Panc1 (cell line): ENCODE results near the gene MPRIP. TPM values are rescaled to one million over a fixed set of nuclear protein-coding genes. Genes with fewer than 3 reads are reported as not detected.
"Not testable (repeated sequence)": the region's sequence is repeated elsewhere in the genome, so short reads cannot be mapped to it uniquely, and the experiment has no call there.

ENCODE experiments used
- ATAC-seq: fragments of 200-7000 bp; cut with Tn5 transposase; 2 replicates; pipeline ENCODE4 v1.9.1; 2020; ENCODE audit warnings: mild to moderate bottlenecking, moderate library complexity
- BruUV-seq: library from RNA; stranded (reverse); fragments of 400-500 nt; replicated peaks from 2 replicates; lab custom pipeline; 2021; lab: Mats Ljungman, UMichigan
- CTCF ChIA-PET: fragments of 300-600 bp; sonication (Branson Sonifier 250); formaldehyde crosslinking; loops from one replicate; lab custom pipeline; 2022; ENCODE audit warnings: antibody characterized with exemption; lab: Charles Lee
- POLR2A ChIA-PET: fragments of 300-600 bp; sonication (Branson Sonifier 250); formaldehyde crosslinking; loops from one replicate; lab custom pipeline; 2022; ENCODE audit warnings: antibody characterized with exemption; lab: Charles Lee
- DNase-seq: peaks from one replicate; pipeline ENCODE4 v3.0.0-alpha.2; 2010; ENCODE audit warnings: low read depth, low spot score
- H3K27ac ChIP-seq: 2 replicates; pipeline ENCODE4 v1.5.1; 2011; ENCODE audit warnings: mild to moderate bottlenecking, low read length, inconsistent platforms
- H3K27me3 ChIP-seq: fragments of 200-500 bp; sonication (Bioruptor generic); 2 replicates; pipeline ENCODE4 v1.6.0; 2014; ENCODE audit warnings: low read length, inconsistent platforms; ENCODE audit not compliant: control insufficient read depth, insufficient read depth
- H3K36me3 ChIP-seq: fragments of 200-500 bp; sonication (Bioruptor generic); 2 replicates; pipeline ENCODE4 v1.5.1; 2014; ENCODE audit warnings: inconsistent platforms, mild to moderate bottlenecking, low read length, moderate library complexity; ENCODE audit not compliant: control insufficient read depth, insufficient read depth
- H3K4me1 ChIP-seq: 2 replicates; pipeline ENCODE4 v1.5.1; 2011; ENCODE audit warnings: inconsistent platforms, mild to moderate bottlenecking, low read length, moderate library complexity; ENCODE audit not compliant: control insufficient read depth, insufficient read depth
- H3K4me3 ChIP-seq, 2 experiments: 2 replicates each; pipeline ENCODE4 v1.5.1; 2011 to 2012; ENCODE audit warnings: low read depth in 2 of 2, low read length in 2 of 2, mild to moderate bottlenecking in 2 of 2, inconsistent platforms in 1 of 2, moderate library complexity in 1 of 2
- H3K9me3 ChIP-seq: fragments of 200-500 bp; sonication (Bioruptor generic); 2 replicates; pipeline ENCODE4 v1.5.1; 2014; ENCODE audit warnings: low read depth, mild to moderate bottlenecking, inconsistent platforms, low read length, moderate library complexity; ENCODE audit not compliant: control insufficient read depth, insufficient read depth
- POLR2AphosphoS5 ChIP-seq: IDR thresholded peaks from 2 replicates; pipeline ENCODE4 v1.6.1; 2012; ENCODE audit warnings: mild to moderate bottlenecking, low read depth, low read length, moderate library complexity
- SIN3A ChIP-seq: IDR thresholded peaks from 2 replicates; pipeline ENCODE4 v1.6.1; 2012; ENCODE audit warnings: low read depth, mild to moderate bottlenecking, low read length, moderate library complexity, borderline replicate concordance; ENCODE audit not compliant: insufficient read depth
- TCF7L2 ChIP-seq: IDR thresholded peaks from 2 replicates; pipeline ENCODE4 v1.6.1; 2011; ENCODE audit warnings: mild to moderate bottlenecking, low read depth, low read length, inconsistent platforms
- in situ Hi-C: cut with HindIII; loops from 2 replicates; pipeline ENCODE4 v1.10.0; 2016; ENCODE audit warnings: low sequenced_read_pairs, low pct_unique_long_range_greater_than_20kb
- intact Hi-C: fragments of 100-400 bp; cut with micrococcal nuclease; formaldehyde crosslinking; loops from one replicate; pipeline ENCODE4 v1.10.0; 2022; ENCODE audit not compliant: unreplicated experiment
- total RNA-seq: library from RNA; stranded (reverse); gene quantifications from one replicate; pipeline ENCODE4 v1.2.1, GENCODE V29; 2021; ENCODE audit not compliant: unreplicated experiment
- TF ChIP-seq, protein P1 (sequence below): fragments of 450-650 bp; IDR thresholded peaks from 2 replicates; pipeline ENCODE4 v1.5.1; 2017; ENCODE audit warnings: mild to moderate bottlenecking
- TF ChIP-seq, protein P2 (sequence below), 2 experiments: IDR thresholded peaks; 2 replicates each; pipeline ENCODE4 v1.6.1; 2011 to 2012; ENCODE audit warnings: low read depth in 2 of 2, control low read depth in 1 of 2, low read length in 1 of 2, mild to moderate bottlenecking in 1 of 2, moderate library complexity in 1 of 2; ENCODE audit not compliant: insufficient read depth in 1 of 2

MPRIP gene
- total RNA-seq, 1 experiment from 2014 or later = 155 TPM

DNA sequence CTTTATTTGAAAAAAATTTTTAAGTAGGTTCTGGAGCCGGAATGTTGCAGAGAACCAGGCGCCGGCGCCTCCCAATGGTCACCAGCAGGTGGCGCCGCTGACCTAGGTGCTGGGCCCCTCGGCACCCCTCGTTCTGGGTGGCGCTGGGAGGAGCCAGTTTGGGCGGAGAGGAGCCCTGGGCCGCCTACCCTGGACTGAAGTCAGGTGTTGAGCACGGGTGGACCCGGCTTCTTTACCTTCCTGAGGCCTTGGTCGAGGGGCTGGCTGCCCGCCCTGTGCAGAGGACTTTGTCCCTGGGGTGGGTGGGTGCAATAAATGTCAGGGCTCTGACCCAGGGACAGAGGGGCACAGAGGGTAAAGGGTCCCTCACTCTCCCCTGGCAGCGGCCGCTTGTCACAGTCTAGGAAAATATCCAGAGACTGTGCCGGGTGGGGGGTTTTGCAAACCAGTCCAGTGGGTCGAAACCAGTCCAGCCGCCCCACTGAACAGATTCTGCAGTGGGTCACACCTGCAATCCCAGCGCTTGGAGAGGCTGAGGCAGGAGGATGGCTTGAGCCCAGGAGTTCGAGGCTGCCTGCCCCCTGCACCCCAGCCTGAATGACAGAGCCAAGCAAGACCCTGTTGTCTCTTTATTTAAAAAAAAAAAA lies 40.3 kb upstream of the MPRIP start:
- no TSS peak for BruUV-seq
- no peaks in the 10 kb centered on the region for H3K27me3 ChIP-seq
- CTCF ChIA-PET = no interaction called here
- peak; percentile 93 for ATAC-seq
- H3K27ac ChIP-seq = no peak overlapping the region
- in situ Hi-C loops (no loop called here), intact Hi-C loops (loop anchor here (10.0 kb wide), 1 partner anchor 143 kb away; no protein-coding TSS in a partner anchor)
- no peaks in the 10 kb centered on the region for H3K4me1 ChIP-seq
- DNase-seq = no peak
- POLR2A ChIA-PET = interaction anchor here (0.6 kb wide), 1 partner anchor 57 kb away, joined by 3 read pairs; no protein-coding TSS in a partner anchor
- no peaks in the 10 kb centered on the region for H3K36me3 ChIP-seq
- TF ChIP-seq, protein P1, sequence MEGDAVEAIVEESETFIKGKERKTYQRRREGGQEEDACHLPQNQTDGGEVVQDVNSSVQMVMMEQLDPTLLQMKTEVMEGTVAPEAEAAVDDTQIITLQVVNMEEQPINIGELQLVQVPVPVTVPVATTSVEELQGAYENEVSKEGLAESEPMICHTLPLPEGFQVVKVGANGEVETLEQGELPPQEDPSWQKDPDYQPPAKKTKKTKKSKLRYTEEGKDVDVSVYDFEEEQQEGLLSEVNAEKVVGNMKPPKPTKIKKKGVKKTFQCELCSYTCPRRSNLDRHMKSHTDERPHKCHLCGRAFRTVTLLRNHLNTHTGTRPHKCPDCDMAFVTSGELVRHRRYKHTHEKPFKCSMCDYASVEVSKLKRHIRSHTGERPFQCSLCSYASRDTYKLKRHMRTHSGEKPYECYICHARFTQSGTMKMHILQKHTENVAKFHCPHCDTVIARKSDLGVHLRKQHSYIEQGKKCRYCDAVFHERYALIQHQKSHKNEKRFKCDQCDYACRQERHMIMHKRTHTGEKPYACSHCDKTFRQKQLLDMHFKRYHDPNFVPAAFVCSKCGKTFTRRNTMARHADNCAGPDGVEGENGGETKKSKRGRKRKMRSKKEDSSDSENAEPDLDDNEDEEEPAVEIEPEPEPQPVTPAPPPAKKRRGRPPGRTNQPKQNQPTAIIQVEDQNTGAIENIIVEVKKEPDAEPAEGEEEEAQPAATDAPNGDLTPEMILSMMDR = peak; percentile 98
- no peak for TF ChIP-seq POLR2AphosphoS5
- H3K4me3 ChIP-seq = no peak overlapping the region
- H3K9me3 ChIP-seq = no peaks in the 10 kb centered on the region

DNA sequence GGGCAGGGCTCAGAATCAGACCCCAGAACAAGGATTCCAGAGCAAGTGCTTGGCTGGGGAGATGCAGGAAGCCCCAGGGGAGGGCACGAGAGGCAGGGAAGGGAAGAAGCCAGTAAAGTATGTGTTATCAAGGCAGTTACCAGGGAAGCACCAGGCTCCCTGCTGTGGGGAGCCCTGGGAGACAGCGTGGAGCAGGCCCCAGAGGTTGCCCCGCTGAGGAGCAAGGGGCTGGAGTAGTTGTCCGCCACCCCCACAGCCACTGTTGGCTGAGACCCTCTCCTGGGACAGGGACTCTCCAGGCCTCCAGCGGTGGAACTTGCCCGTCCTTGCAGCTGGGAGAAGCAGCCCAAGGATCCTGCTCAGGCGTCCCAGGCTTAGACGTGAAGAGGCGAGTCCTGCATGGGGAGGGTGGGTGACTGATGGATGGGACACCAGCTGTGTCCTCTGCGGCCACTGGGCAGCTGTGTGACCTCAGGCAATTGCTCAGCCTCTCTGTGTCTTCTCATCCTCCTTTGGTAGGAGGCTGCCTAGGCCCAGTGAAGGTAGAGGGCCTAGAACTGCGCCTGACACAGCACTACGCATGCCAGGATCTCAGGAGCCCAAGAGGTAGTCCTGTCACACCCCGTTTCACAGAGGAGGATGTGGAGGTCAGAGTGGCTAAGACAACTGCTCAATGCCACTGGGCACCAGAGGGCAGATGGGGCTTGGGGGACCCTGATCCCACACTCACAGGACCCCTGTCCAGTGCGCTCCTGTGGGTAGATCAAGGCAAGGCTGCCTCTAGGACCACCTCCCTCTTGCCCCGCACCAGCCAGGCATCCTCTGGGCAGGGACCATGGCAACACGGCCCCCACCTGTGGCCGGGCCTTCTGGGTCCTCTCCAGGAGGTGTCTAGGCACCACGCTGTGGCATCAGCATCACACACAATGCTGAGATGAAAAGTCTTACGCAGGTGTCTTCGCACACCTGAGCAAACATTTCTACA lies 39.2 kb upstream of the MPRIP start:
- CTCF ChIA-PET, H3K27ac ChIP-seq, in situ Hi-C loops, H3K27me3 ChIP-seq, H3K36me3 ChIP-seq, BruUV-seq, DNase-seq, H3K4me3 ChIP-seq, H3K9me3 ChIP-seq, H3K4me1 ChIP-seq: not testable (repeated sequence)
- 0 out of 2 replicates have a peak, but pooled peaks have one; percentile 13 for ATAC-seq
- intact Hi-C loops = loop anchor here (10.0 kb wide), 1 partner anchor 142 kb away; no protein-coding TSS in a partner anchor
- POLR2A ChIA-PET = interaction anchor here (0.6 kb wide), 1 partner anchor 56 kb away, joined by 3 read pairs; no protein-coding TSS in a partner anchor

DNA sequence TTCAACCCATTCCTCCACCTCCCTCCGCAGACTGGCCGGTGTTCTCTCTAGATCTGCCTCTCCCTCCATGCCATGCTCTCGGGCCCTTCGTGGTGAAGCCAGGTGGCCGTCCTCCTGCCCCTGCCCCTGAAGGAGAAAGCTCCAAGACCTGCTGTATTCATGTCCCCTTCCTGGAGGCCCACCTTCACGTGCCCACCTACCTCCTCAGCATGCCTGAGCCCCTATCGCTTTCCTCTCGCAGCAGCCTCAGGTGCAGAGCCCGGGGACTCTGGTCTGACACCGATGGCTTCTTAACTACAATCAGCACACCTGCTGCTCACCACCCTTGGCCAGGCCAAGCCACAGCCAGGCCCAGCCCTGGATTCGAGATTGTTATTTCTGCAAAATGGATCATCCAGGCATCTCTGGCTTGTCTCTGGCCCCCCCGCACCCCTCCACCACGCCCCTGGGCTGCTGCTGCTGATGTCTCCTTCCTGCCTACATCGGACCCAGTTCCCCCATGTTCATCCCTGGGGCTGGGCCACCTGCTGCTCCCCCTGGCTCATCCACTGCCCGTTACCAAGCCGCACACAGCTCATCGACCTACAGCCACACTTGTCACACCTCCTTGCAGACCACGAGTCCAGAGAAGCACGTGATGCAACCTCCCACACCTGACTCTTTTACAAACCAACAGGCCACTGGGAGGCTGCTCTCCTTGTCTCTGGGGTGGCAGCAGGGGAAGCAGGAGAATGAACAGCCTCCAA lies 37.8 kb upstream of the MPRIP start:
- in situ Hi-C loops (no loop called here), intact Hi-C loops (loop anchor here (10.0 kb wide), 1 partner anchor 140 kb away; no protein-coding TSS in a partner anchor)
- no peak for DNase-seq
- Histone ChIP-seq H3K4me3 (no peak overlapping the region), H3K27ac (no peak overlapping the region), H3K36me3 (no peaks in the 10 kb centered on the region), H3K4me1 (no peaks in the 10 kb centered on the region), H3K27me3 (no peaks in the 10 kb centered on the region), H3K9me3 (no peaks in the 10 kb centered on the region)
- TF ChIP-seq SIN3A (no peak), POLR2AphosphoS5 (no peak), TCF7L2 (no peak)
- TF ChIP-seq, protein P1 = no peak
- TF ChIP-seq, protein P2, sequence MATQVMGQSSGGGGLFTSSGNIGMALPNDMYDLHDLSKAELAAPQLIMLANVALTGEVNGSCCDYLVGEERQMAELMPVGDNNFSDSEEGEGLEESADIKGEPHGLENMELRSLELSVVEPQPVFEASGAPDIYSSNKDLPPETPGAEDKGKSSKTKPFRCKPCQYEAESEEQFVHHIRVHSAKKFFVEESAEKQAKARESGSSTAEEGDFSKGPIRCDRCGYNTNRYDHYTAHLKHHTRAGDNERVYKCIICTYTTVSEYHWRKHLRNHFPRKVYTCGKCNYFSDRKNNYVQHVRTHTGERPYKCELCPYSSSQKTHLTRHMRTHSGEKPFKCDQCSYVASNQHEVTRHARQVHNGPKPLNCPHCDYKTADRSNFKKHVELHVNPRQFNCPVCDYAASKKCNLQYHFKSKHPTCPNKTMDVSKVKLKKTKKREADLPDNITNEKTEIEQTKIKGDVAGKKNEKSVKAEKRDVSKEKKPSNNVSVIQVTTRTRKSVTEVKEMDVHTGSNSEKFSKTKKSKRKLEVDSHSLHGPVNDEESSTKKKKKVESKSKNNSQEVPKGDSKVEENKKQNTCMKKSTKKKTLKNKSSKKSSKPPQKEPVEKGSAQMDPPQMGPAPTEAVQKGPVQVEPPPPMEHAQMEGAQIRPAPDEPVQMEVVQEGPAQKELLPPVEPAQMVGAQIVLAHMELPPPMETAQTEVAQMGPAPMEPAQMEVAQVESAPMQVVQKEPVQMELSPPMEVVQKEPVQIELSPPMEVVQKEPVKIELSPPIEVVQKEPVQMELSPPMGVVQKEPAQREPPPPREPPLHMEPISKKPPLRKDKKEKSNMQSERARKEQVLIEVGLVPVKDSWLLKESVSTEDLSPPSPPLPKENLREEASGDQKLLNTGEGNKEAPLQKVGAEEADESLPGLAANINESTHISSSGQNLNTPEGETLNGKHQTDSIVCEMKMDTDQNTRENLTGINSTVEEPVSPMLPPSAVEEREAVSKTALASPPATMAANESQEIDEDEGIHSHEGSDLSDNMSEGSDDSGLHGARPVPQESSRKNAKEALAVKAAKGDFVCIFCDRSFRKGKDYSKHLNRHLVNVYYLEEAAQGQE (IDR thresholded peaks at IDR 0.05; ENCODE audit: insufficient read depth in 1 of 2, low read depth in 2 of 2, low read length in 1 of 2) = no peak
- CTCF ChIA-PET = no interaction called here
- no peak for ATAC-seq
- POLR2A ChIA-PET = no interaction called here
- BruUV-seq = no TSS peak
